ENCODE data around the gene MOSMO.

- no peak for TF ChIP-seq YY1 (IDR thresholded peaks at IDR 0.05; ENCODE audit: insufficient read depth, insufficient read length)
- no peak for TF ChIP-seq ZNF274 (IDR thresholded peaks at IDR 0.05; ENCODE audit: low read depth, low read length)
These were observed 83.8 kb downstream of the MOSMO start for GRCh38 chr16:22091721-22092120.
